SK-N-SH treated with all-trans-retinoic acid at 6 μM for 48 hours (cell line): ENCODE results near the gene NRAS.

Experiments used
- ATAC-seq: fragments of 200-7000 bp; cut with Tn5 transposase; 3 replicates; pipeline ENCODE4 v1.9.1; 2020; ENCODE audit warnings: mild to moderate bottlenecking, moderate library complexity
- ARNTL ChIP-seq: fragments of 450-650 bp; formaldehyde crosslinking; IDR thresholded peaks from 2 replicates; pipeline ENCODE4 v1.5.0; 2020; ENCODE audit warnings: low read depth, mild to moderate bottlenecking, moderate library complexity, borderline replicate concordance
- BACH2 ChIP-seq: fragments of 250-450 bp; sonication (Bioruptor Pico); IDR thresholded peaks from 2 replicates; pipeline ENCODE4 v1.9.0; 2021; ENCODE audit warnings: mild to moderate bottlenecking, borderline replicate concordance
- CREB5 ChIP-seq: fragments of 250-450 bp; sonication (Bioruptor Pico); IDR thresholded peaks from 2 replicates; pipeline ENCODE4 v1.5.1; 2020; ENCODE audit warnings: low read depth, mild to moderate bottlenecking, moderate library complexity
- CSDC2 ChIP-seq: fragments of 250-450 bp; sonication (Bioruptor Pico); IDR thresholded peaks from 2 replicates; pipeline ENCODE4 v1.5.0; 2020; ENCODE audit warnings: mild to moderate bottlenecking, moderate library complexity
- CSRNP3 ChIP-seq: fragments of 250-450 bp; sonication (Bioruptor Pico); IDR thresholded peaks from 2 replicates; pipeline ENCODE4 v1.5.1; 2021; ENCODE audit warnings: mild to moderate bottlenecking, moderate library complexity
- ESRRG ChIP-seq: fragments of 250-450 bp; sonication (Bioruptor Pico); IDR thresholded peaks from 2 replicates; pipeline ENCODE4 v1.6.1; 2021; ENCODE audit warnings: mild to moderate bottlenecking
- GLIS3 ChIP-seq: fragments of 250-450 bp; sonication (Bioruptor Pico); IDR thresholded peaks from 2 replicates; pipeline ENCODE4 v1.5.0; 2020; ENCODE audit warnings: mild to moderate bottlenecking, moderate library complexity
- ISL1 ChIP-seq: fragments of 250-450 bp; sonication (Bioruptor Pico); IDR thresholded peaks from 2 replicates; pipeline ENCODE4 v2.1.2; 2022; ENCODE audit warnings: mild to moderate bottlenecking, moderate library complexity
- OSR1 ChIP-seq: fragments of 250-450 bp; sonication (Bioruptor Pico); IDR thresholded peaks from 2 replicates; pipeline ENCODE4 v1.8.0; 2022; ENCODE audit warnings: moderate library complexity, mild to moderate bottlenecking, inconsistent platforms
- PATZ1 ChIP-seq: fragments of 250-450 bp; sonication (Bioruptor Pico); IDR thresholded peaks from 2 replicates; pipeline ENCODE4 v1.8.0; 2020; ENCODE audit warnings: mild to moderate bottlenecking, moderate library complexity, borderline replicate concordance
- POU6F1 ChIP-seq: fragments of 250-450 bp; sonication (Bioruptor Pico); IDR thresholded peaks from 2 replicates; pipeline ENCODE4 v1.8.0; 2021; ENCODE audit warnings: low read depth, mild to moderate bottlenecking, moderate library complexity, borderline replicate concordance
- PPARA ChIP-seq: fragments of 250-450 bp; sonication (Bioruptor Pico); IDR thresholded peaks from 2 replicates; pipeline ENCODE4 v1.5.0; 2020; ENCODE audit warnings: mild to moderate bottlenecking, borderline replicate concordance
- RARB ChIP-seq: fragments of 250-450 bp; sonication (Bioruptor Pico); IDR thresholded peaks from 2 replicates; pipeline ENCODE4 v1.8.0; 2021; ENCODE audit warnings: mild to moderate bottlenecking, moderate library complexity
- SNAI2 ChIP-seq: fragments of 250-450 bp; sonication (Bioruptor Pico); IDR thresholded peaks from 2 replicates; pipeline ENCODE4 v1.5.0; 2020; ENCODE audit warnings: mild to moderate bottlenecking, moderate library complexity
- TCF4 ChIP-seq: fragments of 250-450 bp; sonication (Bioruptor Pico); IDR thresholded peaks from 2 replicates; pipeline ENCODE4 v1.8.0; 2021; ENCODE audit warnings: mild to moderate bottlenecking, moderate library complexity, borderline replicate concordance
- TOX ChIP-seq: fragments of 250-450 bp; sonication (Bioruptor Pico); IDR thresholded peaks from 2 replicates; pipeline ENCODE4 v1.8.0; 2021; ENCODE audit warnings: mild to moderate bottlenecking, moderate library complexity, borderline replicate concordance
- TSHZ2 ChIP-seq: fragments of 250-450 bp; sonication (Bioruptor Pico); IDR thresholded peaks from 2 replicates; pipeline ENCODE4 v1.5.0; 2020; ENCODE audit warnings: mild to moderate bottlenecking, moderate library complexity
- ZFP3 ChIP-seq: fragments of 250-450 bp; sonication (Bioruptor Pico); IDR thresholded peaks from 2 replicates; pipeline ENCODE4 v1.5.0; 2020; ENCODE audit warnings: mild to moderate bottlenecking, moderate library complexity
- ZFP30 ChIP-seq: fragments of 450-650 bp; formaldehyde crosslinking; IDR thresholded peaks from 2 replicates; pipeline ENCODE4 v1.5.0; 2022; ENCODE audit warnings: mild to moderate bottlenecking, moderate library complexity
- ZNF565 ChIP-seq: fragments of 450-650 bp; formaldehyde crosslinking; conservative IDR thresholded peaks from 2 replicates; pipeline ENCODE4 v1.5.0; 2020; ENCODE audit warnings: low read depth, mild to moderate bottlenecking, moderate library complexity
- ZNF70 ChIP-seq: fragments of 450-650 bp; formaldehyde crosslinking; IDR thresholded peaks from 2 replicates; pipeline ENCODE4 v1.5.0; 2020; ENCODE audit warnings: mild to moderate bottlenecking, moderate library complexity
- ZNF8 ChIP-seq: fragments of 450-650 bp; formaldehyde crosslinking; IDR thresholded peaks from 2 replicates; pipeline ENCODE4 v1.5.0; 2020; ENCODE audit warnings: mild to moderate bottlenecking, moderate library complexity

Gene NRAS

GRCh38 chr1:114688526-114688925, 28.0 kb downstream of the NRAS start:
- no peak for ATAC-seq
- no peak for TF ChIP-seq ZNF8
- no peak for TF ChIP-seq CSRNP3 (CRISPR knock-in tag)
- TF ChIP-seq ZNF70 (CRISPR knock-in tag): no peak
- TF ChIP-seq ARNTL: no peak
- TF ChIP-seq BACH2: no peak
- TF ChIP-seq RARB (CRISPR knock-in tag): no peak
- TF ChIP-seq CSDC2 (CRISPR knock-in tag): no peak
- no peak for TF ChIP-seq PATZ1 (CRISPR knock-in tag)
- no peak for TF ChIP-seq ZFP3 (CRISPR knock-in tag)
- no peak for TF ChIP-seq OSR1 (CRISPR knock-in tag)
- TF ChIP-seq SNAI2 (CRISPR knock-in tag): no peak
- no peak for TF ChIP-seq ESRRG (CRISPR knock-in tag)
- TF ChIP-seq TOX (CRISPR knock-in tag): no peak
- no peak for TF ChIP-seq ZNF565
- TF ChIP-seq ZFP30: no peak
- TF ChIP-seq, all 23 proteins: peak for 0

GRCh38 chr1:114685851-114686250, 30.7 kb downstream of the NRAS start:
- ATAC-seq: no peak
- no peak for TF ChIP-seq TCF4 (CRISPR knock-in tag)
- TF ChIP-seq CSRNP3 (CRISPR knock-in tag): no peak
- no peak for TF ChIP-seq BACH2
- TF ChIP-seq GLIS3 (CRISPR knock-in tag): no peak
- no peak for TF ChIP-seq TSHZ2
- TF ChIP-seq PPARA (CRISPR knock-in tag): no peak
- no peak for TF ChIP-seq CREB5
- no peak for TF ChIP-seq CSDC2 (CRISPR knock-in tag)

GRCh38 chr1:114677691-114678090, 38.9 kb downstream of the NRAS start:
- no peak for ATAC-seq
- no peak for TF ChIP-seq PPARA (CRISPR knock-in tag)
- no peak for TF ChIP-seq ZNF70 (CRISPR knock-in tag)
- TF ChIP-seq PATZ1 (CRISPR knock-in tag): no peak
- no peak for TF ChIP-seq RARB (CRISPR knock-in tag)
- TF ChIP-seq ZFP3 (CRISPR knock-in tag): no peak
- TF ChIP-seq TSHZ2: no peak
- no peak for TF ChIP-seq TCF4 (CRISPR knock-in tag)
- no peak for TF ChIP-seq ISL1 (CRISPR knock-in tag)
- no peak for TF ChIP-seq GLIS3 (CRISPR knock-in tag)
- TF ChIP-seq TOX (CRISPR knock-in tag): no peak
- TF ChIP-seq ZFP30: no peak
- TF ChIP-seq ZNF8: no peak
- TF ChIP-seq POU6F1 (CRISPR knock-in tag): no peak
